Stomach (tissue), 4 donors: ENCODE data around the gene FPR3.

Experiments
- POLR2A ChIP-seq, 4 donors: fragments of 450-650 bp; IDR thresholded peaks; one replicate each; pipeline ENCODE4 v1.6.1; 2016; ENCODE audit warnings: antibody characterized with exemption in 4 of 4, control low read depth in 2 of 4, mild to moderate bottlenecking in 1 of 4, moderate library complexity in 1 of 4
- TF ChIP-seq, protein P1 (sequence below), 7 experiments: fragments of 450-650 bp in 4 of 7; fragments of 200-600 bp in 3 of 7; sonication (generic) in 3 of 7; IDR thresholded peaks; one replicate each; pipeline ENCODE4 v1.5.1; 2016 to 2019; ENCODE audit warnings: antibody characterized with exemption in 7 of 7, control low read depth in 2 of 7, mild to moderate bottlenecking in 1 of 7

GRCh38 chr19:51821921-51822320 is 27.0 kb downstream of the FPR3 start:
- TF ChIP-seq, protein P1, sequence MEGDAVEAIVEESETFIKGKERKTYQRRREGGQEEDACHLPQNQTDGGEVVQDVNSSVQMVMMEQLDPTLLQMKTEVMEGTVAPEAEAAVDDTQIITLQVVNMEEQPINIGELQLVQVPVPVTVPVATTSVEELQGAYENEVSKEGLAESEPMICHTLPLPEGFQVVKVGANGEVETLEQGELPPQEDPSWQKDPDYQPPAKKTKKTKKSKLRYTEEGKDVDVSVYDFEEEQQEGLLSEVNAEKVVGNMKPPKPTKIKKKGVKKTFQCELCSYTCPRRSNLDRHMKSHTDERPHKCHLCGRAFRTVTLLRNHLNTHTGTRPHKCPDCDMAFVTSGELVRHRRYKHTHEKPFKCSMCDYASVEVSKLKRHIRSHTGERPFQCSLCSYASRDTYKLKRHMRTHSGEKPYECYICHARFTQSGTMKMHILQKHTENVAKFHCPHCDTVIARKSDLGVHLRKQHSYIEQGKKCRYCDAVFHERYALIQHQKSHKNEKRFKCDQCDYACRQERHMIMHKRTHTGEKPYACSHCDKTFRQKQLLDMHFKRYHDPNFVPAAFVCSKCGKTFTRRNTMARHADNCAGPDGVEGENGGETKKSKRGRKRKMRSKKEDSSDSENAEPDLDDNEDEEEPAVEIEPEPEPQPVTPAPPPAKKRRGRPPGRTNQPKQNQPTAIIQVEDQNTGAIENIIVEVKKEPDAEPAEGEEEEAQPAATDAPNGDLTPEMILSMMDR (IDR thresholded peaks at IDR 0.05): no peak
- no peak for TF ChIP-seq POLR2A (IDR thresholded peaks at IDR 0.05)
